SJCRH30 (cell line): ENCODE results near the gene LMNTD2. TPM values are rescaled to one million over a fixed set of nuclear protein-coding genes. Genes with fewer than 3 reads are reported as not detected.
"Not testable (repeated sequence)": the region's sequence is repeated elsewhere in the genome, so short reads cannot be mapped to it uniquely, and the experiment has no call there.

Experiments used
- DNase-seq, 2 experiments: peaks; one replicate each; pipeline ENCODE4 v3.0.0-alpha.2; 2015 to 2020
- H3K27ac ChIP-seq: fragments of 250-450 bp; sonication (Bioruptor Pico); 2 replicates; pipeline ENCODE4 v1.5.1; 2020; ENCODE audit warnings: mild to moderate bottlenecking, moderate library complexity
- H3K27me3 ChIP-seq: fragments of 250-450 bp; sonication (Bioruptor Pico); 2 replicates; pipeline ENCODE4 v1.5.1; 2020; ENCODE audit warnings: mild to moderate bottlenecking, moderate library complexity
- H3K36me3 ChIP-seq: fragments of 250-450 bp; sonication (Bioruptor Pico); 2 replicates; pipeline ENCODE4 v1.5.1; 2020; ENCODE audit warnings: mild to moderate bottlenecking, moderate library complexity
- H3K4me1 ChIP-seq: fragments of 250-450 bp; sonication (Bioruptor Pico); 2 replicates; pipeline ENCODE4 v1.5.1; 2020; ENCODE audit warnings: mild to moderate bottlenecking, moderate library complexity
- H3K4me3 ChIP-seq: fragments of 250-450 bp; sonication (Bioruptor Pico); 2 replicates; pipeline ENCODE4 v1.5.1; 2020; ENCODE audit warnings: mild to moderate bottlenecking, moderate library complexity
- H3K9me3 ChIP-seq: fragments of 250-450 bp; sonication (Bioruptor Pico); replicated peaks from 2 replicates; pipeline ENCODE4 v1.5.1; 2020; ENCODE audit warnings: mild to moderate bottlenecking, moderate library complexity
- total RNA-seq: library from RNA; depleted of rRNA; stranded (reverse); fragments of >200 nt; shearing (Covaris generic); gene quantifications from 2 replicates; pipeline ENCODE4 v1.2.3, GENCODE V29; 2014

Gene LMNTD2
- total RNA-seq, 1 experiment from 2014 or later = 0.51 TPM

DNA sequence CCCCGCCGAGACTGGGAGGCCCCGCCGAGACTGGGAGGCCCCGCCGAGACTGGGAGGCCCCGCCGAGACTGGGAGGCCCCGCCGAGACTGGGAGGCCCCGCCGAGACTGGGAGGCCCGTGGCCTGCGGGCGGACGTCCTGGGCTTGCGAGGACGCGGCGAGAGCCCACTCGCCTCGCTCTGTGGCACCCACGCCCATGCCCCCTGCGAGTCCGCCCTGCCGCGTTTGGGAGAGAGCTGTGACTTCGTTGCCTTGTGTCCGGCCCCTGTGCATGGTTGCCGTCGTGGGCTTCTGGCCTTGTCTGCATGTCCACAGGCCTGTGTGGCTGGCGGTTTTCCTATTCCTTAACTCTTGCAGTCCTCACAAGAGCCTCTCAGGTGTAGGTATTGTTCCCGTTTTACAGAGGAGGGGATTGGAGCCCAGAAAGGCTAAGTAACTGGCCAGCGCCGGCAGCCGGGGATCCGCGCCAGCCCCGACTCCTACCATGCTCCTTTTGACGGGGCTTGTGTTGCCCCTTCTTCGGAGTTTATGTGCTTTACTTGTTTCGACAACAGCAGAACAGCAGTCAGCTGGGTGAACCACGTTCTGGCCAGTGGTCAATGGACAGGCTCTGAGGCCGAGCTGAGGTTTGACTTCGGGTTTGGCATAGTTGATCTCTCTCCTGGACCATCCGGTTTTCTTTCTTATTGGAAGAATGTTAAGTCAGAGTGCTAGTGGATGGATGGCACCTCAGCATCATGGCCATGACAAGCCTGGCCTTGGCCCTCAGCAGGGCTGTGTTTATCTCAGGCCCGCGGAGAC lies 16.5 kb upstream of the LMNTD2 start:
- H3K4me1 ChIP-seq = peaks cover 12% of the 10 kb centered on the region
- H3K27ac ChIP-seq = peak overlapping the region; percentile 44; the same call in 1 of the 2 replicates
- peaks cover 12% of the 10 kb centered on the region for H3K36me3 ChIP-seq
- H3K4me3 ChIP-seq = peak overlapping the region; percentile 78
- no peak for DNase-seq
- H3K27me3 ChIP-seq = peaks cover 11% of the 10 kb centered on the region
- no peaks in the 10 kb centered on the region for H3K9me3 ChIP-seq

DNA sequence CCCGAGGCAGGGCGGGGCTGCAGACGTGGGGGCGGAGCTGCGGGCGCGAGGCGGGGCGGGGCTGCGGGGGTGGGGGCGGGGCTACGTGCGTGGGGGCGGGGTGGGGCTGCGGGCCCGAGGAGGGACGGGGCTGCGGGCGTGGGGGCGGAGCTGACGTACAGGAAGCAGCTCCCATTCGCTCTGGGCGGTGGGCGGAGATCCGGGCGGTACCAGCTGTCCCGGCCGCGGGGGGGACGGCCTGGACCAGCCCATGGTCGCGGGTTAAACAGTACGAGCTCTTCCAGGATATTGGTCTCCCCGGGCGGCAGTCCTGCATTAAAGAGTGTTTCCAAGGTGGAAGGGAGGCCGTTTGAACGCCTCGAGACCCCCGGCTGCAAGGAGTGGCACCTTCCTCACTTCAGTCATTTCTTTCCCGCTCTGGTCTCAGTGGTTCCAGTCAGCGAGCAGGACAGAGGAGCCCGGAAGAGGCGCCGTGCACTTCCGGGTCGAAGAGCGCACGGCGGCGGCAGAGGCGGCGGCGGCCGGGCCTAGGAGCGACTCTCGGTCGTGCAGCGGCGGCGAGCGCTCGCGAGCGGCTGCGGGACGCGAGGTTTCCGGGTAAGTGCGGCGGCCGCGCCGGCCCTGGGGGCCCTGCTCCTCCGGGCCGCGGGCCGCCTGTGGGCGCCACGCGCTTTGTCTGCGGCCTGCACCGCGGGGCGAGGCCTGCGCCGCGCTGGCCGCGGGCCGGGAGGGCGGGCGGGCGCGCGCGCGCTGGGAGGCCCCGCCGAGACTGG lies 15.6 kb upstream of the LMNTD2 start, which contains the start of gene PHRF1:
Gene PHRF1, plus strand, starts transcription at position 475 of the 773 bp plus-strand sequence. CDS start 5,043 bp downstream, outside the sequence.
- DNase-seq = peak; percentile 95 to 96
- Histone ChIP-seq H3K36me3 (peaks cover 4% of the 10 kb centered on the region), H3K4me1 (peaks cover 12% of the 10 kb centered on the region), H3K4me3 (peak within 1 kb of the TSS; percentile 78), H3K9me3 (no peaks in the 10 kb centered on the region), H3K27me3 (peaks cover 11% of the 10 kb centered on the region), H3K27ac (peak within 1 kb of the TSS; percentile 99)

DNA sequence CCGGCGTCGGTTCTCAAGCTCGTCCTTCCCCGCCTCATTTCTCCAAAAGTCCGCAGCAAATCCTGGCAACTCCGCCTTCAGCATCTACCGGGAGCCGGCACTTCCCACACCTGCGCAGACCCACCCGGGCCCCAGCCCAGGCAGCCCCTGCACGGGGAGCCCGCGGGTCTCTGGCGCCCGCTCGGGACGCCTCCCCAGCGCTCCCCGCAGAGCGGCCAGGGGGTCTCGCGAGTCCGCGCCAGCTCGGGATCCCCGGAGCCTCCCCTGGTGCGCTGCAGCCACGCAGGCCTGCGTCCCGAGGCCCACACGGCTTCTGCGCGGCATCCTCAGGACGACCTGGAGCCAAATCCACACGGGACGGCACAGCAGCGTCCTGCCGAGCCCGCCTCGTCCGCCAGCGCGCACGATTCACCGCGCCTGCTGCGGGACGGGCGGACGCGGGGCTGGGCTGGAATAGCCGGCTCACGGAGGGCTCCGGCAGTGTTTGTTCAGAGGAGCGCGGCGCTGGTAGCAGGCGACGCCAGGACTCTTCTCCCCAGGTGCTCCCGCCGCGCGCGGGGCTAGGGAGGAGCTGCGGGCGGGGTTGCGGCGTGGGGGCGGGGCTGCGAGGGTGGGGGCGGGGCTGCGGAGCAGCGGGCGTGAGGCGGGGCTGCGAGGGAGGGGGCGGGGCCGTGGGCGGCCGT lies 14.9 kb upstream of the LMNTD2 start:
- peaks cover 11% of the 10 kb centered on the region for H3K27me3 ChIP-seq
- H3K36me3 ChIP-seq = peaks cover 4% of the 10 kb centered on the region
- peaks cover 12% of the 10 kb centered on the region for H3K4me1 ChIP-seq
- H3K4me3 ChIP-seq = peak overlapping the region; percentile 70
- H3K9me3 ChIP-seq = no peaks in the 10 kb centered on the region
- no peak overlapping the region for H3K27ac ChIP-seq
- no peak for DNase-seq

DNA sequence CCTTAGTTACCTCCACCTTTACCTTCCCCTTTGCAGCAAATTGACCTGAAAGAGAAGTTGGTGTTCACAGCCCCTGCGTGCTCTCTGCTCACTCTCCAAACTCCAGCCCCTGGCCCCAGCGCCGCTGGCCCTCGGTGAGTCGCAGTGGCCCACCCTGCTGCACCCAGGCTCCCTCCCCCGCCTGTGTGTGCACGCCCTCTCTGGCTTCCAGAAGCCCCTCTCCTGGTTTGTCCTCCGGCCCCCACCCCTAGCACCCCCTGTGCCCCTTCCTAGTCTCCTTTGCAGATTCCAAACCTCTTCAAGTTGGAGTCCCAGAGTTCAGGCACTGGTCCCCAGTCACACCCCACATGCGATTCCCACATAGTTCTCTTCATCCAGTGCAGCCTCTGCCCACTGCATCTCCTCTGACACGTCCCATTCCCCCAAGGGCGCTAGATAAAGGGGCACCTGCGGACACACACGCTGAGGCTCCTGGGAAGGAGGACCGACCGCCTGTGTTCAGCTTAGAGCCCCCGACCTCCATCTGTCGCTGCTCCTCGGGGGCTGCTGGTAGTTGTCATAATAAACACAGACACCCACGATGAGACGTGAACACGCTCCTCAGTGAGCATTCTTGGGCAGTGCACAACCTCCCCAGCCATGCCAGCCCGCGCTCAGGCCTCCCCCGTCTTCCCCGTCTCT lies 14.2 kb upstream of the LMNTD2 start:
- no peak overlapping the region for H3K27ac ChIP-seq
- DNase-seq = no peak
- H3K4me3 ChIP-seq = peak overlapping the region; percentile 70
- H3K9me3 ChIP-seq = no peaks in the 10 kb centered on the region
- H3K4me1 ChIP-seq = peaks cover 12% of the 10 kb centered on the region
- peaks cover 16% of the 10 kb centered on the region for H3K27me3 ChIP-seq
- H3K36me3 ChIP-seq = peaks cover 4% of the 10 kb centered on the region

DNA sequence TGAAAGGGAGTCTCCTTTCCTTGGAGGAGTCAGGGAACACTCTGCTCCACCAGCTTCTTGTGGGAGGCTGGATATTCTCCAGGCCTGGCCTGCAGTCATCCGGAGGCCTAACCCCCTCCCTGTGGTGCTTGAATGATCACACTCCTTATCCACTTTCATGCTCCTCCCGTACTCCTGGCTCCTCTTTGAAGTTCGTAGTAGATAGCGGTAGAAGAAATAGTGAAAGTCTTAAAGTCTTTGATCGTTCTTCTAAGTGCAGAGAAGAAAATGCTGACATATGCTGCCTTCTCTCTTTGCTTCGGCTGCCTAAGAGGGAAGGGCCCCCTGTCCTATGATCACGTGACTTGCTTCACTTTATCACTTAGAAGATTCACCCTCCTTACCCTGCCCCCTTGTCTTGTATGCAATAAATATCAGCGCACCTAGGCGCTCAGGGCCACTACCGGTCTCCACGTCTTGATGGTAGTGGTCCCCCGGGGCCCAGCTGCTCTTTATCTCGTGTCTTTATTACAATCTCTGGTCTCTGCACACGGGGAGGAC lies 13.6 kb upstream of the LMNTD2 start:
- H3K4me3 ChIP-seq, DNase-seq, H3K9me3 ChIP-seq, H3K27ac ChIP-seq, H3K36me3 ChIP-seq: not testable (repeated sequence)
- Histone ChIP-seq H3K4me1 (peaks cover 17% of the 10 kb centered on the region), H3K27me3 (peaks cover 19% of the 10 kb centered on the region)

DNA sequence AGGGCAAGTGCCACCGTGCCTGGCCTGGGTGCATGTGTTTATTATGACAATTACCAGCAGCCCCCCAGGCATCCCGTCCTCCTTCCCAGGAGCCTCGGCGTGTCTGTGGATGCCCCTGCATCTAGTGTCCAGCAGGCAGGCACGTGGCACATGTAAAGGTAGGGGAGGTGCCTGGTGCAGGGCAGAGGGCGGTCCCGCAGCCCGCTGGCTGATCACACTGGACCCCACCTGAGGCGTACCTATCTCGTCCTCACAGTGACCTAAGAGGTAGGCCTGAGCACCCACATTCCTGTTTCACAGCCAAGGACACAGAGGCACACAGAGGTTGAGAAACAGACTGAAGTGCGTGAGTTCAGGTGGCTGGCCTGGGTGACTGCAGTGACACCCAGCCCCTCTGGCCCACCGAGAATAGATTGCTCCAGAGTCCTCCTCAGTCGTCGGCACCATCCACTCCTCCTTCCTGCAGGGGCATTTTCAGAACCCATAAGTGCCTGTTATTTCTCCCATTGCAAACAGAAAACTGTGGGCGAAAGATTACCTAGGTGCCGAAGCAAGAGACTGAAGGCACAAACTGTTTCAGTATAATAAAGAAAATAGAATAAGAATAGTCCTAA lies 12.7 kb upstream of the LMNTD2 start:
- H3K36me3 ChIP-seq = peaks cover 1% of the 10 kb centered on the region
- H3K27ac ChIP-seq = no peak overlapping the region
- no peaks in the 10 kb centered on the region for H3K9me3 ChIP-seq
- H3K4me1 ChIP-seq = peaks cover 17% of the 10 kb centered on the region
- DNase-seq = no peak
- no peak overlapping the region for H3K4me3 ChIP-seq
- peaks cover 19% of the 10 kb centered on the region for H3K27me3 ChIP-seq

DNA sequence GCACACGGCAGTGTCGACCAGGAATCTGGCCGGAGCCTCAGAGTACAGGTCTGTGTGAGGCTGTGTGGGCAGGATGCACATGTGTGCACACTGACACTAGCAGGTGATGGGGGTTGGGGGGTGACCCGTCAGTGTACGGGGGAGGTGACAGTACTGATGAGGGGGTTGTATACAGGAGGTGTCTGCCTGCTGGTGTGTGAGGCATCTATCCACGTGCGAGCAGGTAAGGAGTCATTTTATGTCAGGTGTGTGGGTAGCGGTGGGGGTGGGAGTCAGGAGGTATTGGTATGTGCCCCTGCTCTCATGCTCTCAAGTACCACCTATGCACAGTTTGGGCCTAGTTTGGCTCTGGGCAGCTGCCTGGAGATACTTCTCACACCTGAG lies 11.3 kb upstream of the LMNTD2 start:
- Histone ChIP-seq H3K4me1 (peaks cover 12% of the 10 kb centered on the region), H3K27ac (no peak overlapping the region), H3K27me3 (peaks cover 19% of the 10 kb centered on the region), H3K9me3 (no peaks in the 10 kb centered on the region), H3K36me3 (no peaks in the 10 kb centered on the region), H3K4me3 (no peak overlapping the region)
- no peak for DNase-seq

DNA sequence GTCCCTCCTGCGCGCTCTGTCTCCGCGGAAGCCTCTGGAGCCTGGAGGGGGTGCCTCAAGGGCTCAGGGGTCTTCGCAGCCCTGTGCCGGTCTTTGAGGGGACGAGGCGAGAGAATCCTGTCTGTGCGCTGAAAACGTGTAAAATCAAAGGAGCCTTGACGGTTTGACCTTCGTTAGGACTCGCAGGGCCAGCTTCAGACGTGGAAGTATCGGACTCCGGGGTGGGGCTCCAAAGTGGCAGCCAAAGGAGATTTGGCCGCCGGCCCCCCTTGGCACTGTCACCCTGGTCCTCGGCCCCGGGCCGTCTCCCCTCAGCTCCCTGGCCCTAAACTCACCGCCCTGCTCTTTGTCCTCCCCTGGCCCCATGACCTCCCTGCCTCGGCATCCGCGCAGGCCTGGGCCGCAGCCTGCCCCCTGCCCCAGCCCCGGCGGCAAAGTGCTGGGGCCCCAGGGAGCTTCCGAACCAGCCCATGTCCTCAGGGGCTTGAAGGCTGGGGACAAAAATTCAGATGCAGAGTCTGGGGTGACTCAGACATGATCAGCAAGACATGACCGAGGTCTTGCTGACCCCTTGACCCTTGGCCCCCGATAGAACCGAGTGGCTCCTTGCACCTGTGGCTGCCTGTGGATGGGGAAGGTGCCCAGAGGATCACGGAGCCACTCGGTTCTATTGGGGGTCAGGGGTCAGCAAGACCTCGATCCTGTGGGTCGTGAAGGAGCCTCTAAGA lies 8.8 kb upstream of the LMNTD2 start:
- H3K9me3 ChIP-seq = no peaks in the 10 kb centered on the region
- H3K36me3 ChIP-seq = no peaks in the 10 kb centered on the region
- H3K4me3 ChIP-seq = peak overlapping the region; percentile 57
- no peak overlapping the region for H3K27ac ChIP-seq
- H3K4me1 ChIP-seq = peaks cover 7% of the 10 kb centered on the region
- peaks cover 10% of the 10 kb centered on the region for H3K27me3 ChIP-seq
- DNase-seq = no peak

DNA sequence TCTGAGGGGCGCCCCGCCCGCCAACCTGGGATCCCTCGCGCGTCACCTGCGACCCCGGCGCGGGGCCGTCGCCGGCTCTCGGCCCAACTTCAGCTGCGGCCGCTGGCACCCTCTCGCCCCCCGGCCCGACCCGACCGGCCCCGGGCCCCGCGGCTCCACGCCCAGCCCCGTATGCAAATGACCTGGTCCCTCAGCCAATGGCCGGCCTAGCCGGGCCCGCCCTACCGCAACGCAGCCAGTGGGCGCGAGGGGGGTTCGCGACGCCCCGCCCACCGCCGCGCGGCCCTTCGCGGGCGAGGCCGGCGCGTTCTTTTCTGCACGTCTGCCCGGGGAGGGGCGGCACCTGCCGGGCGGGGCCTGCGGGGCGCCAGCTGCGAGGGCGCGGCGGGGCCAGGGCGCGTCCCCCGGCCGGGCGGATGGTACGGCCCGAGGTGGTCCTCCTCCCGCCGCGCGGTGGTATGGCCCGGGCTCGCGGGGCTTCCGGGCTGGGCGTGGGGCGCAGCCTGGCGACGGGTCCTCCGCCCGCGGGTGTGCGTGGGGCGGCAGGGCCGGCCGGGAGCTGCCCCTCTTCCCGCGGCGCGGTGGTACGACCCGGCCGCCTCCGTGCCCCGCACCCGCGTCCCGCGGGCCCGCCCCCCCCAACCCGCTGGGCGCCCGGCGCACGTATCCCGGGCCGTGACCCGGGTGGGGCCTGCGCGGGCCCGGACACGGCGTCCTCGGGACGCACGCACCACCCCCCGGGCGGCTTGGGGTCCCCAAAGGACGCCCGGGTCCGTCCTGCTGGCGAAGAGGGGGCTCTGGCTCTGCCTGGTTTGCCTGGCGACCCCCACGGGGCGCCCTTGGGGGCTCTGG lies 8.0 kb upstream of the LMNTD2 start:
- no peaks in the 10 kb centered on the region for H3K9me3 ChIP-seq
- H3K4me1 ChIP-seq = peaks cover 7% of the 10 kb centered on the region
- H3K27me3 ChIP-seq = peaks cover 8% of the 10 kb centered on the region; the same call in 1 of the 2 replicates
- no peaks in the 10 kb centered on the region for H3K36me3 ChIP-seq
- peak overlapping the region; percentile 57 for H3K4me3 ChIP-seq
- DNase-seq = peak; percentile 95 to 96
- no peak overlapping the region for H3K27ac ChIP-seq

DNA sequence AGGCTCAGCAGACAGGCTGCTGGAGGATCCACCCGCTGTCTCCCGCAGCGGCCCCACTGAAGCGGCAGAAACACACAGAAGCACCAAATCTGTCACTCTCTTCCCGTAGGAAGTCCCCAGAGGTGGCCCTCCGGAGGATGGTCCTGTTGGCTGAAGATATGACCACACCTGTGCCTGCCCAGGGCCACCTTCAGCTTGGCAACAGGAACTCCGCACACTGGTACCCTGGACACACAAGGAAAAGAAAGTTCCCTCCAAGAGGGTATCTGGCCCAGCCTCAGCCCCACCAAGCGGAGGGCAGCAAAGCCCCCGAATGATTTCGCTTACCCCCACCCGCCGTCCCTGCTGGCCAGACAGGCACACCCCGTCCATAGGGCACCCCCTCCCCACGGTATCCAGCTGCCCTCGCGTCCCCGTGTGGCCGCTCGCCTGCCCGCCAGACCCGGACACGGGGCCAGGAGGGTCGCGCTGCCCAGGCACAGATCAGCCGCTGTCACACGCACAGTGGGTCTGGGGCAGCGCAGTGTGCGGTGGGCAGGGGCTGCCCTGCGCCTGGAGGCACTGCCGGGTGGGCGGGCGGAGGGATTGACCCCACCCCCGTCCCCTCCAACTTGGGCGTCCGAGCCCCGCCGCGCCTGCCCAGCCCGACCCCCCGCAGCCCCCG lies 7.2 kb upstream of the LMNTD2 start:
- peaks cover 8% of the 10 kb centered on the region; the same call in 1 of the 2 replicates for H3K27me3 ChIP-seq
- no peaks in the 10 kb centered on the region for H3K9me3 ChIP-seq
- peak overlapping the region; percentile 57 for H3K4me3 ChIP-seq
- peak in 1 of 2 experiments; percentile 44 for DNase-seq
- no peak overlapping the region for H3K27ac ChIP-seq
- H3K36me3 ChIP-seq = no peaks in the 10 kb centered on the region
- peaks cover 7% of the 10 kb centered on the region for H3K4me1 ChIP-seq

DNA sequence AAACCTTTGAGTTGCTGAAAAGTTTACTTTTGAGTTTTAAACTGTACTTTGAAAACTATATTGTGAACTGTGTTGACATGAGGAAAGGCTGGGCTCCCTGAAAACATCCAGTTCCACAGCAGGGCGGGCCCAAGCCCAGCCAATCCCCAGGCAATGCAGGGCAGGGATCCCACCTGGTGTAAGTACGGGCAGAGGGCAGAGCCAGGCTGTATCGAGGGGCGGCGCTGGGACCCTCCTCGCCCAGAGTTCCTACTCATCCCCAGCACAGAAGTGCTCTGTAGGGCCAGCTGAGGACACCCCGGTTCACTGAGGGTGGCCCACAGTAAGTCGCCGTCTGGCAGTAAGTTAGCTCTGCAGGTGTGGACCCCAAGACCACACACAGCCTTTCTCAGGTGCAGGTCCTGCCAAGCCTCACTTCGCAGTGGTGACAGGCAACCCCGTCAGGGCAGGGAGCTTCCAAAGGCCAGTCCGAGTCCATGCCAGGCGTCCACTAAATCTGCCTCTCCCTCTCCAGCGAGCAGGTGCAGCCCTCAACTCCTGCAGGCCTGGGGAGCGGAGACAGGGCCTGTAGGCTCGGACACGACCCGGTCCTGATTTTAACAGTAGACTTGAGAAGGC lies 6.6 kb upstream of the LMNTD2 start:
- H3K27ac ChIP-seq = no peak overlapping the region

More for the DNA sequence above, 6.6 kb upstream of the LMNTD2 start:
- no peak overlapping the region for H3K4me3 ChIP-seq
- H3K36me3 ChIP-seq = no peaks in the 10 kb centered on the region
- no peaks in the 10 kb centered on the region for H3K9me3 ChIP-seq
- no peak for DNase-seq
- H3K4me1 ChIP-seq = peaks cover 7% of the 10 kb centered on the region
- H3K27me3 ChIP-seq = peaks cover 8% of the 10 kb centered on the region; the same call in 1 of the 2 replicates
